NCI-H2196 (cell line): ENCODE data around the gene IRX3.
A peak's percentile ranks its signal among the peaks of the same experiment; 100 is the strongest.
"Not testable (repeated sequence)": the region's sequence is repeated elsewhere in the genome, so short reads cannot be mapped to it uniquely, and the experiment has no call there.

Source experiments
- DNase-seq: peaks from one replicate; lab custom pipeline; 2025; ENCODE audit not compliant: unreplicated experiment; lab: John Stamatoyannopoulos, UW

The IRX3 gene

GRCh38 chr16:54277845-54278703 lies 8.5 kb downstream of the IRX3 start:
- DNase-seq: peak; percentile 7

GRCh38 chr16:54275956-54276355 lies 10.6 kb downstream of the IRX3 start:
- DNase-seq: no peak

- DNase-seq: no peak
Measured at GRCh38 chr16:54273566-54273965, 13.0 kb downstream of the IRX3 start.

- DNase-seq: no peak
Measured at GRCh38 chr16:54270711-54271110, 15.9 kb downstream of the IRX3 start.

GRCh38 chr16:54269461-54269860 lies 17.1 kb downstream of the IRX3 start:
- no peak for DNase-seq

- DNase-seq: no peak
Measured at GRCh38 chr16:54268766-54269165, 17.8 kb downstream of the IRX3 start.

- no peak for DNase-seq
Measured at GRCh38 chr16:54268340-54268739, 18.2 kb downstream of the IRX3 start.

GRCh38 chr16:54266363-54266955 lies 20.1 kb downstream of the IRX3 start:
- DNase-seq: no peak

- DNase-seq: no peak
Measured at GRCh38 chr16:54265575-54266107, 20.9 kb downstream of the IRX3 start.

- DNase-seq: no peak
Measured at GRCh38 chr16:54253118-54253517, 33.5 kb downstream of the IRX3 start.

GRCh38 chr16:54248863-54249710 lies 37.5 kb downstream of the IRX3 start:
- DNase-seq: no peak

- DNase-seq: not testable (repeated sequence)
Measured at GRCh38 chr16:54247705-54248104, 38.9 kb downstream of the IRX3 start.

- no peak for DNase-seq
Measured at GRCh38 chr16:54246454-54246821, 40.1 kb downstream of the IRX3 start.

GRCh38 chr16:54245788-54246453 lies 40.7 kb downstream of the IRX3 start:
- no peak for DNase-seq

GRCh38 chr16:54244061-54244886 lies 42.3 kb downstream of the IRX3 start:
- no peak for DNase-seq

GRCh38 chr16:54243202-54243601 lies 43.4 kb downstream of the IRX3 start:
- no peak for DNase-seq

- DNase-seq: no peak
Measured at GRCh38 chr16:54242199-54242598, 44.4 kb downstream of the IRX3 start.

GRCh38 chr16:54241525-54241924 lies 45.1 kb downstream of the IRX3 start:
- no peak for DNase-seq

GRCh38 chr16:54240271-54241129 lies 46.1 kb downstream of the IRX3 start:
- no peak for DNase-seq
